ENCODE results near the gene ANKRD11.
"Not testable (repeated sequence)": the region's sequence is repeated elsewhere in the genome, so short reads cannot be mapped to it uniquely, and the experiment has no call there.

Gene ANKRD11

DNA sequence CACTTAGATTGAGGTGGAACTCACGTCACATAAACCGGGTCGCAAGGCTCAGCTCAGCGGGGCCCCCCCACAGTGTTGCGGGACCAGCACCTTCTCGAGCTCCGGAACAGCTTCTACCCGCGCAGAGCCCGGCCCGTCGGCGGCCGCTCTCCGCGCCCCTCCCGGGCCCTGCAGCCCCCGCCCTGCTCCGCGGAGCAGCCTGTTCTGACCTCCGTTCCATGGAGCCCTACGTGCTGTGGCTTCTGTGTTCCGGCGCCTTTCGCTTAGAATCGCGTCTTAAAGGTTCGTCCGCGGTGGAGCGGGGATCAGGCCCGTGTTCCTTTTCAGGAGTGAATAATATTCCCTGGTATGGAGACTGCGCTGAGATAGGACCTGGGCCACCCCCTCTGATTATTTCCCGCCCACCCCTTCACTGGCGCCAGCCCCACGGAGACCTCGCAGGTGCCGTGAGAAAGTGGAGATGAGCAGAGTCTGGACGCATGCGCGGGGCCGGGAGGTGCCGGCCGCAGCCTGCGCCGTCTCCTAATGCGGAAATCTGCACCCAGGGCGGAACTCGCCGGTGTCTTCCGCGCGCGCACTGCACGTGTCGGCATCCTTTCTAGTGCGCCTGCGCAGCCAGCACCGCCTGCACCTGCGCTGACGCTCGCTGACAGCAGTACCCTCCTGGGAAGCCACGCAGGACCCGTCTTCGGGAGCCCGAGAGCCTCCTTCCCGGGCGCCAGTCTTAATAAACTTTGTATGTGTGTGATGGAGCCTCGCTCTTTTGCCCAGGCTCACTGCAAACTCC lies 242.0 kb downstream of the ANKRD11 start:
- Histone ChIP-seq H3K36me3 (ENCODE audit: insufficient read depth, insufficient read length, low read length) (peaks cover 3% of the 10 kb centered on the region), H3K9ac (ENCODE audit: insufficient read length, low read depth) (peak overlapping the region; percentile 61), H3K4me3 (ENCODE audit: insufficient read length, low read depth) (peak overlapping the region; percentile 54), H3K27me3 (ENCODE audit: insufficient read depth, insufficient read length) (peaks cover 12% of the 10 kb centered on the region), H3K4me1 (ENCODE audit: insufficient read depth, insufficient read length) (no peaks in the 10 kb centered on the region), H3K9me3 (ENCODE audit: insufficient read depth, low read length) (no peaks in the 10 kb centered on the region)
- DNase-seq (ENCODE audit: low read depth, low spot score), result no peak
- TF ChIP-seq ZNF274 (IDR thresholded peaks at IDR 0.05; ENCODE audit: low read depth, low read length) (no peak), YY1 (IDR thresholded peaks at IDR 0.05; ENCODE audit: insufficient read depth, insufficient read length) (no peak), SUZ12 (IDR thresholded peaks at IDR 0.05; ENCODE audit: extremely low read depth, insufficient read depth, insufficient read length) (no peak)

DNA sequence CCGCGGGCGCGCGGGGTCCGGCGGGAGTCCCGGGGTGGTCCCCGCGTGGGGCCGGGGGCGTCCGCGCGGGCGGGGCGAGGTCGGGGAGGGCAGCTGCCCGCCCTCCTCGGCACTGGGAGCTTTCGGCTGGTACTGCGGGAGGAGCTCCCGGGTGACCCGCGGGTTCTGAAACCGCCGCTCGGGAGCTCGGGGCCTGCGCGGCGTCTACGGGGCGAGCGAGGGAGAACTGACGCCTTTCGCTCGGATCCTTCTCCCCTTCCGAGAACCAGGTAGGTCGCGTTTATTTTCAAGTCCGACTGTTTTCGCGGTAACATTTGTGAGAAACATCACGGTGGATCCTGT lies 242.7 kb downstream of the ANKRD11 start:
- H3K36me3 ChIP-seq (ENCODE audit: insufficient read depth, insufficient read length, low read length); H3K4me1 ChIP-seq (ENCODE audit: insufficient read depth, insufficient read length); H3K9me3 ChIP-seq (ENCODE audit: insufficient read depth, low read length); DNase-seq (ENCODE audit: low read depth, low spot score): not testable (repeated sequence)
- Histone ChIP-seq H3K27me3 (ENCODE audit: insufficient read depth, insufficient read length) (peaks cover 12% of the 10 kb centered on the region), H3K9ac (ENCODE audit: insufficient read length, low read depth) (peak overlapping the region; percentile 61), H3K4me3 (ENCODE audit: insufficient read length, low read depth) (peak overlapping the region; percentile 54)

DNA sequence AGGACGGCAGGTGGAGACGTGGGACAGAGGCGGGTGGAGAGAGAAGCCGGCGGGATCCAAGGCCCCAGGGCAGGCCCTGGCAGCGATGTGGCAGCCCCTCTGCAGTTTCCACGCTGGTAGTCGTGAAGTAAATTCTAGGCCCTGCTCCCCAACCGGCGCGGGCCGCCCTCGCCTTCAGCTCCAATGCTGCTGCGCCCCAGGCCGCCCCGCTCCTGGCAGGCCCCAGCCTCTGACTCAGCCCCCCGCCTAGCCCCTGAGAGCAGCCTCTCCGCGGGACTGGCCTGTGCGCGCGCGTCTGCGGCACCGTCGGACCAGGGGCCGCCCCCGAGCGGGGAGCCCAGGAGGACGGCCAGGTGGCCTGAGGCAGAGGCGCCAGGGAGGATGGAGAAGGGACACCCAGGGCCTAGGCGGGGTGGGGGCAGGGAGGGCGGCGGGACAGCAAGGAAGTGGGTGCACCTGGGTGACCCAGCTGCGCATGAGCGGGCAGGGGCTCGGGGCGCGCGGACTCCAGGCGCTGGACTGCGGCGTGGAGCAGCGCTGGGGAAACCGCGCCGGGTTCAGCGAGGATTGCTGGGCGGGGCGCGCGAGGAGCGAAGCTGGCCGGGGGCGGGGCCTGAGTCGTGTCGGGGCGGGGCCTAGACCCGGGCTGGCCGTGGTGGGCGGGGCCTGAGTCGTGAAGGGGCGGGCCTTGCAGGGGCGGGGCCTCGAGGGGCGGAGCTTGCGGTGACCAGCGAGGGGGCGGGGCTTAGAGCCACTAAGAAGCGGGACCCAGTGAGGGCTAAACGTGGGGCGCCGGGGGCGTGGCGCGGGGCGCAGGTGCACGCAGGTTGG lies 243.2 kb downstream of the ANKRD11 start:
- Histone ChIP-seq H3K9me3 (ENCODE audit: insufficient read depth, low read length) (no peaks in the 10 kb centered on the region), H3K36me3 (ENCODE audit: insufficient read depth, insufficient read length, low read length) (peaks cover 3% of the 10 kb centered on the region), H3K4me1 (ENCODE audit: insufficient read depth, insufficient read length) (no peaks in the 10 kb centered on the region), H3K4me3 (ENCODE audit: insufficient read length, low read depth) (peak overlapping the region; percentile 54), H3K27me3 (ENCODE audit: insufficient read depth, insufficient read length) (peaks cover 12% of the 10 kb centered on the region), H3K9ac (ENCODE audit: insufficient read length, low read depth) (peak overlapping the region; percentile 90)
- TF ChIP-seq SUZ12 (IDR thresholded peaks at IDR 0.05; ENCODE audit: extremely low read depth, insufficient read depth, insufficient read length), result no peak
- TF ChIP-seq ZNF274 (IDR thresholded peaks at IDR 0.05; ENCODE audit: low read depth, low read length), result no peak
- TF ChIP-seq YY1 (IDR thresholded peaks at IDR 0.05; ENCODE audit: insufficient read depth, insufficient read length), result no peak
- DNase-seq (ENCODE audit: low read depth, low spot score), result peak; percentile 57

- peaks cover 3% of the 10 kb centered on the region for H3K36me3 ChIP-seq (ENCODE audit: insufficient read depth, insufficient read length, low read length)
- H3K4me1 ChIP-seq (ENCODE audit: insufficient read depth, insufficient read length), result no peaks in the 10 kb centered on the region
- no peak for DNase-seq (ENCODE audit: low read depth, low spot score)
- peaks cover 12% of the 10 kb centered on the region for H3K27me3 ChIP-seq (ENCODE audit: insufficient read depth, insufficient read length)
- H3K9me3 ChIP-seq (ENCODE audit: insufficient read depth, low read length), result no peaks in the 10 kb centered on the region
- H3K9ac ChIP-seq (ENCODE audit: insufficient read length, low read depth), result peak overlapping the region; percentile 90
- no peak for TF ChIP-seq SUZ12 (IDR thresholded peaks at IDR 0.05; ENCODE audit: extremely low read depth, insufficient read depth, insufficient read length)
- no peak for TF ChIP-seq ZNF274 (IDR thresholded peaks at IDR 0.05; ENCODE audit: low read depth, low read length)
- TF ChIP-seq YY1 (IDR thresholded peaks at IDR 0.05; ENCODE audit: insufficient read depth, insufficient read length), result no peak
- H3K4me3 ChIP-seq (ENCODE audit: insufficient read length, low read depth), result peak overlapping the region; percentile 53
Observed at GRCh38 chr16:89246383-89246902, 243.9 kb downstream of the ANKRD11 start.

DNA sequence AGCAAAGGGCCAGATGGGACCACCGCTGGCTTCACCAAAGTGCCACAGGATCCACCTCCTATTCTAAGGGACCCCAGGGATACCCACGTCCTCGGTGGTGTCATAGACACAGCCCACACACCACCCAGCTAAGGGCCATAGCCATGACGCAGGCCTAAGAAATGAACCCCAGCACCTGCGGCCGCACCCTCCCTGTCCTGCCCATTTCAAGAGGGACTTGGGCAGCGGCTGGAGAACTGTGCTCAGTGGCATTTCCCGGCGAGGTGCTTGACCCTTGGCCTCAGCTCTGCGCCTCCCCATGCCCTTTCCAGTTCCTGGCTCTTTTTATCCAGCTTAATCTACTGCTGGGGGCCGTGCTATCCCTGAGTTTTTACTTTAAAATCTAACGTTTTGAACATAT lies 245.6 kb downstream of the ANKRD11 start:
- H3K9ac ChIP-seq (ENCODE audit: insufficient read length, low read depth), result no peak overlapping the region
- DNase-seq (ENCODE audit: low read depth, low spot score), result no peak
- TF ChIP-seq ZNF274 (IDR thresholded peaks at IDR 0.05; ENCODE audit: low read depth, low read length) (no peak), SUZ12 (IDR thresholded peaks at IDR 0.05; ENCODE audit: extremely low read depth, insufficient read depth, insufficient read length) (no peak), YY1 (IDR thresholded peaks at IDR 0.05; ENCODE audit: insufficient read depth, insufficient read length) (no peak)
- no peaks in the 10 kb centered on the region for H3K4me1 ChIP-seq (ENCODE audit: insufficient read depth, insufficient read length)
- no peak overlapping the region for H3K4me3 ChIP-seq (ENCODE audit: insufficient read length, low read depth)
- H3K27me3 ChIP-seq (ENCODE audit: insufficient read depth, insufficient read length), result peaks cover 12% of the 10 kb centered on the region
- H3K36me3 ChIP-seq (ENCODE audit: insufficient read depth, insufficient read length, low read length), result peaks cover 3% of the 10 kb centered on the region
- H3K9me3 ChIP-seq (ENCODE audit: insufficient read depth, low read length), result no peaks in the 10 kb centered on the region

DNA sequence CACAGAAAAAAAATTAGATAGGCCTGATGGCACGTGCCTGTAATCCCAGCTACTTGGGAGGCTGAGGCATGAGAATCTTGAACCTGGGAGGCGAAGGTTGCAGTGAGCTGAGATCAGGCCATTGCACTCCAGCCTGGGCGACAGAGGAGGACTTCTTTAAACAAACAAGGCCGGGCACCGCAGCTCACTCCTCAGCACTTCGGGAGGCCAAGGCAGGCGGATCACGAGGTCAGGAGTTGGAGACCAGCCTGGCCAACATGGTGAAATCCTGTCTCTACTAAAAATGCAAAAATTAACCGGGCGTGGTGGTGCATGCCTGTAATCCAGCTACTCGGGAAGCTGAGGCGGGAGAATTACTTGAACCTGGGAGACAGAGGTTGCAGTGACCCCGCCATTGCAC lies 246.1 kb downstream of the ANKRD11 start:
- not testable (repeated sequence) for H3K4me1 ChIP-seq (ENCODE audit: insufficient read depth, insufficient read length); DNase-seq (ENCODE audit: low read depth, low spot score); H3K4me3 ChIP-seq (ENCODE audit: insufficient read length, low read depth); H3K9me3 ChIP-seq (ENCODE audit: insufficient read depth, low read length); H3K9ac ChIP-seq (ENCODE audit: insufficient read length, low read depth); H3K36me3 ChIP-seq (ENCODE audit: insufficient read depth, insufficient read length, low read length)
- peaks cover 12% of the 10 kb centered on the region for H3K27me3 ChIP-seq (ENCODE audit: insufficient read depth, insufficient read length)

DNA sequence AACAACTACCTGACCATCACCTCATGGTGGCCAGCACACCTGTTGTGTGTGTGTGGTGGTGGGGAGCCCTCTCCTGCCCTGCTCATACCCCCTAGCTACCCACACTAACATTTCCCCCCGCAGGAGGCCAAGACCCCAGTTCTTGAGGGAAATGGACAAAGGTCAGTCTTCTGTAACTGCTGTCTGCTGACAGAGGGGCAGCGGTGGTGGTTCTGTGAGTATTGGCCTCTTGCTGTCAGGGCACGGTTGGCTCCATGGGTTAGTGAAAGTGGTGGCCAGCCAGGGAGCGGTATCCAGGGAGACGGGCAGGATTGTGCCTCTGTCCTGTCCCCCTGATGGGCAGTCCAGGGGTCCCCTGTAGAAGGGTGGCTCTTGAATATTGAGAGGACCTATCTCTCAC lies 246.7 kb downstream of the ANKRD11 start:
- no peak for DNase-seq (ENCODE audit: low read depth, low spot score)
- Histone ChIP-seq H3K9ac (ENCODE audit: insufficient read length, low read depth) (no peak overlapping the region), H3K4me3 (ENCODE audit: insufficient read length, low read depth) (no peak overlapping the region), H3K9me3 (ENCODE audit: insufficient read depth, low read length) (no peaks in the 10 kb centered on the region), H3K4me1 (ENCODE audit: insufficient read depth, insufficient read length) (no peaks in the 10 kb centered on the region), H3K36me3 (ENCODE audit: insufficient read depth, insufficient read length, low read length) (peaks cover 3% of the 10 kb centered on the region), H3K27me3 (ENCODE audit: insufficient read depth, insufficient read length) (peaks cover 11% of the 10 kb centered on the region)
- TF ChIP-seq YY1 (IDR thresholded peaks at IDR 0.05; ENCODE audit: insufficient read depth, insufficient read length) (no peak), ZNF274 (IDR thresholded peaks at IDR 0.05; ENCODE audit: low read depth, low read length) (no peak), SUZ12 (IDR thresholded peaks at IDR 0.05; ENCODE audit: extremely low read depth, insufficient read depth, insufficient read length) (no peak)
